Measurements from ENCODE around the gene CLSTN3. TPM values are rescaled to one million over a fixed set of nuclear protein-coding genes. Genes with fewer than 3 reads are reported as not detected.
A peak's percentile ranks its signal among the peaks of the same experiment; 100 is the strongest.

Gene CLSTN3
- total and polyA plus RNA-seq, 4 donors = 6.1 to 37.2 (median 26.8) TPM

- DNase-seq (ENCODE audit: low spot score) = no peak
- H3K9ac ChIP-seq (ENCODE audit: low read depth in 1 of 2, low read length in 2 of 2) = no peak overlapping the region
- H3K27ac ChIP-seq (ENCODE audit: low read depth in 1 of 2, low read length in 2 of 2) = peak overlapping the region in 1 of 2 donors; percentile 14
- peak; percentile 91 for TF ChIP-seq CTCF (IDR thresholded peaks at IDR 0.05; ENCODE audit: low read depth, low read length, missing input control)
- TF ChIP-seq HNF4A (conservative IDR thresholded peaks at IDR 0.05) = peak in 1 of 2 donors; percentile 21
- no peak for TF ChIP-seq TAF1 (conservative IDR thresholded peaks at IDR 0.05)
- TF ChIP-seq RXRA (IDR thresholded peaks at IDR 0.05) = no peak
- peak; percentile 80 to 86 for TF ChIP-seq RAD21 (IDR thresholded peaks at IDR 0.05)
- peaks cover 0 to 3% (median 1%) of the 10 kb centered on the region in 4 donors for H3K36me3 ChIP-seq (ENCODE audit: control insufficient read depth in 4 of 4, insufficient read depth in 3 of 4, low read depth in 1 of 4, low read length in 3 of 4)
- 36% methylated on average over 5 of the region's 5 CpGs for WGBS
- peaks cover 4 to 51% (median 40%) of the 10 kb centered on the region in 4 donors for H3K4me1 ChIP-seq (ENCODE audit: control insufficient read depth in 4 of 4, insufficient read depth in 4 of 4, low read length in 3 of 4)
- no peaks in the 10 kb centered on the region for H3K9me3 ChIP-seq (ENCODE audit: control insufficient read depth in 4 of 4, low read length in 3 of 4)
- H3K27me3 ChIP-seq (ENCODE audit: control insufficient read depth in 4 of 4, insufficient read depth in 4 of 4, low read length in 3 of 4) = no peaks in the 10 kb centered on the region
- H3K4me3 ChIP-seq (ENCODE audit: low read depth in 1 of 3, low read length in 3 of 3) = no peak overlapping the region
Observed at GRCh38 chr12:7113389-7113871, 16.7 kb upstream of the CLSTN3 start.

DNA sequence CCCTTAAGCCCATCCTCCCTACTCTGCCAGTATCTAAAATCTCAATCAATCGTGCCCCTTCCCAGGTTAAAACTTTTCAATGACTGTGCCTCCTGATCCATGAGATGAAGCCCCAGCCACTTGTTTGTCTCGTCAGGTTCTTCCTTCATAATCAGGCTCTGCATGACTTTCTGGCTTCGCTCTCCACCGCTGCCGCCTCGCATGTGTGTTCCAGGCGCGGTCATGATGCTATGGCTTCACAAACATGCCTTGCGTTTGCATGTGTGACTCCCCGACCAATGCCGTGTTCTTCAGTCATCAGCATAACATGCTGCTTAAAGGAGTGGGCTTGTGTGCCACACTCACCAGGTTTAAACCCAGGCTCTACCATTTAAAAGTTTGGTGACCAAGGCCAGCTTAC, 16.2 kb upstream of the CLSTN3 start:
- H3K36me3 ChIP-seq (ENCODE audit: control insufficient read depth in 4 of 4, insufficient read depth in 3 of 4, low read depth in 1 of 4, low read length in 3 of 4) = peaks cover 0 to 3% (median 1%) of the 10 kb centered on the region in 4 donors
- no peak overlapping the region for H3K27ac ChIP-seq (ENCODE audit: low read depth in 1 of 2, low read length in 2 of 2)
- no peak overlapping the region for H3K4me3 ChIP-seq (ENCODE audit: low read depth in 1 of 3, low read length in 3 of 3)
- H3K9ac ChIP-seq (ENCODE audit: low read depth in 1 of 2, low read length in 2 of 2) = no peak overlapping the region
- no peak for DNase-seq (ENCODE audit: low spot score)
- H3K4me1 ChIP-seq (ENCODE audit: control insufficient read depth in 4 of 4, insufficient read depth in 4 of 4, low read length in 3 of 4) = peaks cover 4 to 56% (median 44%) of the 10 kb centered on the region in 4 donors
- no peak for TF ChIP-seq FOXA1 (IDR thresholded peaks at IDR 0.05)
- no peak for TF ChIP-seq FOXA2 (IDR thresholded peaks at IDR 0.05)
- TF ChIP-seq HNF4A (conservative IDR thresholded peaks at IDR 0.05) = no peak
- TF ChIP-seq, protein P1, sequence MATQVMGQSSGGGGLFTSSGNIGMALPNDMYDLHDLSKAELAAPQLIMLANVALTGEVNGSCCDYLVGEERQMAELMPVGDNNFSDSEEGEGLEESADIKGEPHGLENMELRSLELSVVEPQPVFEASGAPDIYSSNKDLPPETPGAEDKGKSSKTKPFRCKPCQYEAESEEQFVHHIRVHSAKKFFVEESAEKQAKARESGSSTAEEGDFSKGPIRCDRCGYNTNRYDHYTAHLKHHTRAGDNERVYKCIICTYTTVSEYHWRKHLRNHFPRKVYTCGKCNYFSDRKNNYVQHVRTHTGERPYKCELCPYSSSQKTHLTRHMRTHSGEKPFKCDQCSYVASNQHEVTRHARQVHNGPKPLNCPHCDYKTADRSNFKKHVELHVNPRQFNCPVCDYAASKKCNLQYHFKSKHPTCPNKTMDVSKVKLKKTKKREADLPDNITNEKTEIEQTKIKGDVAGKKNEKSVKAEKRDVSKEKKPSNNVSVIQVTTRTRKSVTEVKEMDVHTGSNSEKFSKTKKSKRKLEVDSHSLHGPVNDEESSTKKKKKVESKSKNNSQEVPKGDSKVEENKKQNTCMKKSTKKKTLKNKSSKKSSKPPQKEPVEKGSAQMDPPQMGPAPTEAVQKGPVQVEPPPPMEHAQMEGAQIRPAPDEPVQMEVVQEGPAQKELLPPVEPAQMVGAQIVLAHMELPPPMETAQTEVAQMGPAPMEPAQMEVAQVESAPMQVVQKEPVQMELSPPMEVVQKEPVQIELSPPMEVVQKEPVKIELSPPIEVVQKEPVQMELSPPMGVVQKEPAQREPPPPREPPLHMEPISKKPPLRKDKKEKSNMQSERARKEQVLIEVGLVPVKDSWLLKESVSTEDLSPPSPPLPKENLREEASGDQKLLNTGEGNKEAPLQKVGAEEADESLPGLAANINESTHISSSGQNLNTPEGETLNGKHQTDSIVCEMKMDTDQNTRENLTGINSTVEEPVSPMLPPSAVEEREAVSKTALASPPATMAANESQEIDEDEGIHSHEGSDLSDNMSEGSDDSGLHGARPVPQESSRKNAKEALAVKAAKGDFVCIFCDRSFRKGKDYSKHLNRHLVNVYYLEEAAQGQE (IDR thresholded peaks at IDR 0.05) = no peak
- TF ChIP-seq JUND (IDR thresholded peaks at IDR 0.05) = no peak
- TF ChIP-seq MAX (IDR thresholded peaks at IDR 0.05) = no peak
- no peak for TF ChIP-seq RAD21 (IDR thresholded peaks at IDR 0.05)
- no peak for TF ChIP-seq EGR1 (IDR thresholded peaks at IDR 0.05; ENCODE audit: low read depth in 2 of 2)
- TF ChIP-seq TAF1 (conservative IDR thresholded peaks at IDR 0.05) = no peak
- no peak for TF ChIP-seq NR2F2 (IDR thresholded peaks at IDR 0.05)
- TF ChIP-seq GABPA (IDR thresholded peaks at IDR 0.05 in 1 of 2, conservative IDR thresholded peaks at IDR 0.05 in 1 of 2) = no peak
- TF ChIP-seq SP1 (IDR thresholded peaks at IDR 0.05) = no peak
- TF ChIP-seq CTCF (IDR thresholded peaks at IDR 0.05; ENCODE audit: low read depth, low read length, missing input control) = no peak
- no peak for TF ChIP-seq HNF4G (IDR thresholded peaks at IDR 0.05)
- 88% methylated on average over 11 of the region's 11 CpGs for WGBS
- H3K9me3 ChIP-seq (ENCODE audit: control insufficient read depth in 4 of 4, low read length in 3 of 4) = no peaks in the 10 kb centered on the region
- no peaks in the 10 kb centered on the region for H3K27me3 ChIP-seq (ENCODE audit: control insufficient read depth in 4 of 4, insufficient read depth in 4 of 4, low read length in 3 of 4)

Data from liver (tissue), 9 donors.